GM18517 (cell line): Measurements from ENCODE around the gene NKX3-2.

ENCODE experiments used
- ATAC-seq: cut with Tn5 transposase; IDR thresholded peaks from one replicate; pipeline ENCODE4 v1.9.1; 2021; ENCODE audit warnings: mild to moderate bottlenecking, moderate library complexity; ENCODE audit not compliant: unreplicated experiment

NKX3-2 gene

GRCh38 chr4:13546142-13546940 lies 2.0 kb upstream of the NKX3-2 start:
- no peak for ATAC-seq

GRCh38 chr4:13545394-13545808 lies 1.1 kb upstream of the NKX3-2 start:
- no peak for ATAC-seq

- peak; percentile 38 for ATAC-seq
Measured at GRCh38 chr4:13544606-13545393, 492 bp upstream of the NKX3-2 start.

- ATAC-seq, result no peak
Measured at GRCh38 chr4:13543032-13543838, 1.1 kb downstream of the NKX3-2 start.

- no peak for ATAC-seq
Measured at GRCh38 chr4:13542577-13543031, 1.7 kb downstream of the NKX3-2 start.

- no peak for ATAC-seq
Measured at GRCh38 chr4:13541720-13542576, 2.4 kb downstream of the NKX3-2 start.

GRCh38 chr4:13541176-13541604 lies 3.1 kb downstream of the NKX3-2 start:
- ATAC-seq, result no peak

- ATAC-seq, result no peak
Measured at GRCh38 chr4:13540446-13541175, 3.7 kb downstream of the NKX3-2 start.

- no peak for ATAC-seq
Measured at GRCh38 chr4:13539619-13540445, 4.5 kb downstream of the NKX3-2 start.

- no peak for ATAC-seq
Measured at GRCh38 chr4:13539047-13539618, 5.2 kb downstream of the NKX3-2 start.

- ATAC-seq, result no peak
Measured at GRCh38 chr4:13538427-13538973, 5.8 kb downstream of the NKX3-2 start.

GRCh38 chr4:13537832-13538177 lies 6.5 kb downstream of the NKX3-2 start:
- ATAC-seq, result no peak

- ATAC-seq, result no peak
Measured at GRCh38 chr4:13537011-13537831, 7.1 kb downstream of the NKX3-2 start.

- ATAC-seq, result no peak
Measured at GRCh38 chr4:13536607-13537006, 7.7 kb downstream of the NKX3-2 start.

GRCh38 chr4:13535708-13536361 lies 8.5 kb downstream of the NKX3-2 start:
- ATAC-seq, result no peak

GRCh38 chr4:13535118-13535517 lies 9.2 kb downstream of the NKX3-2 start:
- ATAC-seq, result no peak
